Upper lobe of right lung (tissue), 1 donor: ENCODE measurements around the gene PIK3R5. TPM values are rescaled to one million over a fixed set of nuclear protein-coding genes. Genes with fewer than 3 reads are reported as not detected.
"Not testable (repeated sequence)": the region's sequence is repeated elsewhere in the genome, so short reads cannot be mapped to it uniquely, and the experiment has no call there.

Source experiments
- ATAC-seq: fragments of 200-7000 bp; cut with Tn5 transposase; one replicate; pipeline ENCODE4 v1.9.1; 2020; ENCODE audit warnings: mild to moderate bottlenecking, moderate library complexity
- DNase-seq: peaks from one replicate; pipeline ENCODE4 v3.0.0-alpha.2; 2020
- H3K27ac ChIP-seq: fragments of 200-600 bp; one replicate; pipeline ENCODE4 v1.8.0; 2022
- H3K27me3 ChIP-seq: fragments of 200-600 bp; one replicate; pipeline ENCODE4 v1.8.0; 2022; ENCODE audit warnings: mild to moderate bottlenecking
- H3K36me3 ChIP-seq: fragments of 200-600 bp; one replicate; pipeline ENCODE4 v1.8.0; 2022
- H3K4me1 ChIP-seq: fragments of 200-600 bp; one replicate; pipeline ENCODE4 v1.8.0; 2022
- H3K4me3 ChIP-seq: fragments of 200-600 bp; one replicate; pipeline ENCODE4 v1.8.0; 2022; ENCODE audit warnings: mild to moderate bottlenecking
- H3K9me3 ChIP-seq: fragments of 200-600 bp; one replicate; pipeline ENCODE4 v1.8.0; 2022
- intact Hi-C: fragments of 100-400 bp; cut with DNase I; formaldehyde crosslinking; loops from one replicate; pipeline ENCODE4 v1.11.0; 2022
- total RNA-seq: library from RNA; stranded (reverse); fragmentation: NEBNext Ultra II Directional; extraction: Animal tissue kit (Norgen Biotek cat#: 25700); gene quantifications from one replicate; pipeline ENCODE4 v1.2.1, GENCODE V29; 2021
- TF ChIP-seq, protein P1 (sequence below): fragments of 200-600 bp; IDR thresholded peaks from one replicate; pipeline ENCODE4 v1.8.0; 2022; ENCODE audit warnings: antibody characterized with exemption
- donor health status: DM: no; HTN: yes; CAD: no; lungs with severe emphysema.

Gene PIK3R5
- total RNA-seq, 1 donor from 2014 or later = 37.7 TPM

DNA sequence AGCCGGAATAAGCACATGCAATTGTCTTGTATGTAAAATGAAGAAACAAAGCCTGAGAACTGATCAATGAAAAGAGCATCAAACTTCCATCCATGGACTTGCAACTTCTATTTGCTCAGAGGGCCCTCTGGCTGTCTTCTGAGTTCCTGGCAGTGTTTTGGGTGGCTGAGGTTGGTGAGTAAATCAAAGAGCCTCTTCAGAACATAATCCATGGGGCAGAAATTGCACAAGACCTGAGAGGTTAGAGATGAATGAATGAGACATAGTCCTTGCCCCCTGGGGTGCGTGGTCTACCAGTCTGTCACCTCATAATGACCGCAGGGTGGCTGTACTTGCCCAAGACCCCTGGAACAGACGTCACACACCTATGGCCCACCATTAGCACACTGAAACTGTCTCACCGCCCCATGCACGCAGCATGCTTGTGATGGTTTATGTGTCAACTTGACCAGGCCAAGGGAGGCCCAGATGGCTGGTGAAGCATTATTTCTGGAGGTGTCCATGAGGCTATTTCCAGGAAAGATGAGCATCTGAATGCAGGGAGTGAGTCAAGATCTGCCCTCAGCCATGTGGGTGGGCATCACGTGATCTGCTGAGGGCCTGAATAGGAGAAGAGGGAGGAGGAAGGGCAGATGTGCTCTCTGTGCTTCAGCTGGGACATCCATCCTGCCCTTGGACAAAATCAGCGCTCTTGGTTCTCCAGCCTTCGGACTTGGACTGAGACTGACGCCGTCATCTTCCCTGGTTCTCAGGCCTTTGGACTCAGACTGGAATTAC lies 106.3 kb downstream of the PIK3R5 start:
- Histone ChIP-seq H3K9me3 (no peaks in the 10 kb centered on the region), H3K4me3 (no peak overlapping the region), H3K36me3 (no peaks in the 10 kb centered on the region), H3K4me1 (no peaks in the 10 kb centered on the region), H3K27me3 (peaks cover 11% of the 10 kb centered on the region), H3K27ac (no peak overlapping the region)
- peak; percentile 78 for DNase-seq
- TF ChIP-seq, protein P1, sequence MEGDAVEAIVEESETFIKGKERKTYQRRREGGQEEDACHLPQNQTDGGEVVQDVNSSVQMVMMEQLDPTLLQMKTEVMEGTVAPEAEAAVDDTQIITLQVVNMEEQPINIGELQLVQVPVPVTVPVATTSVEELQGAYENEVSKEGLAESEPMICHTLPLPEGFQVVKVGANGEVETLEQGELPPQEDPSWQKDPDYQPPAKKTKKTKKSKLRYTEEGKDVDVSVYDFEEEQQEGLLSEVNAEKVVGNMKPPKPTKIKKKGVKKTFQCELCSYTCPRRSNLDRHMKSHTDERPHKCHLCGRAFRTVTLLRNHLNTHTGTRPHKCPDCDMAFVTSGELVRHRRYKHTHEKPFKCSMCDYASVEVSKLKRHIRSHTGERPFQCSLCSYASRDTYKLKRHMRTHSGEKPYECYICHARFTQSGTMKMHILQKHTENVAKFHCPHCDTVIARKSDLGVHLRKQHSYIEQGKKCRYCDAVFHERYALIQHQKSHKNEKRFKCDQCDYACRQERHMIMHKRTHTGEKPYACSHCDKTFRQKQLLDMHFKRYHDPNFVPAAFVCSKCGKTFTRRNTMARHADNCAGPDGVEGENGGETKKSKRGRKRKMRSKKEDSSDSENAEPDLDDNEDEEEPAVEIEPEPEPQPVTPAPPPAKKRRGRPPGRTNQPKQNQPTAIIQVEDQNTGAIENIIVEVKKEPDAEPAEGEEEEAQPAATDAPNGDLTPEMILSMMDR = no peak
- peak; percentile 82 for ATAC-seq
- intact Hi-C loops = no loop called here

DNA sequence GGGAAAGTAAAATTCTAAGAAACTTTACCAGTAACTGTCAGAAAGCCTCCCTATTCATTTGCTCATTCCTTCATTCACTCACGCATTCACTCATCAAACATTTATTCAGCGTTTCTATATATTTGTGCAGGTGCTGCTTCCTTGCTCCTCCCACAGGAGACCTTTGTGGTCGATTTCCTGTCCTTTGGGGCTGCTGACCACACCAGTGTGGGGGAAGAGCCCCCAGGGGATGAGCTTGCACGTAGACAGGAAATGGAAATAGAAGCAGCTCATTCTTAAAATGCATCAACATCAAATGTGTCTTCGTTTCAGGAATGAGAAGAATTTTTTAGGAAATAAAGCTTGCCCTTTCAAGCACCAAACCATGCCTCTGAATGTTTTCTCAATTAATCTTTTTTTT lies 107.6 kb downstream of the PIK3R5 start:
- ATAC-seq (no peak), DNase-seq (no peak)
- no peaks in the 10 kb centered on the region for H3K9me3 ChIP-seq
- H3K4me1 ChIP-seq = no peaks in the 10 kb centered on the region
- H3K27ac ChIP-seq = no peak overlapping the region
- H3K36me3 ChIP-seq = no peaks in the 10 kb centered on the region
- H3K27me3 ChIP-seq = peaks cover 11% of the 10 kb centered on the region
- intact Hi-C loops = no loop called here
- TF ChIP-seq, protein P1 = no peak
- H3K4me3 ChIP-seq = no peak overlapping the region

DNA sequence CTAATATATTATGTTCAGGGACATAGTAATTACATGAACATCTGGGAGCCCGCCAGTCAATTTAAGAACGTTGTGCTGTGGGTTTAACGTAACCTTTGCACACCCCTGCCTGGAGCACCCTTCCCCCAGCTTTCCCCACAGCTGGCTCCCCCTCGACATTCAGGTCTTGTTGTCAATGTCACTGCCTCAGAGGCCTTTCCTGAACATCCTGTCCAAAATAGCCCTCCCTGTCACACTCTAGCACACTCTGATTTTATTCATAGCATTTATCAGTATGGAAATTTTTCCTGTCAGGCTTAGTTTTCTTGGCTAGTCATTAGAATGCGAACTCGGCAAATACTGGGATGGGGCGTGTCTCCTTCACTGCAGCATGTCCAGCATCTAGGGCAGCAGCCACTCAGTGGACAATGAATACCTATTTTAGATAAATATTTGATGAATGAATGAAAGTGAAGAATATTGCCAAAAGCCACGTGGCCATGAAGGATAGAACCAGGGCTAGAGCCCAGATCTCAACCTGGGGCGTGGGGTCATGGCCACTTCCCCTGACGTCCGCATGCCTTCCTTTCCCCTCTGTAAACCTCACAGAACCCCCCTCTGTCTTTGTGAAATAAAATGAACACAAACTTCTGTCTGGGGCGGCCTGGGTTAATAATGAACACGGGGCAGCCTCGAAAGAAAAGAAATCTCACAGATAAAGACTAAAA lies 108.5 kb downstream of the PIK3R5 start:
- no peaks in the 10 kb centered on the region for H3K4me1 ChIP-seq
- H3K27me3 ChIP-seq = peaks cover 14% of the 10 kb centered on the region
- DNase-seq (no peak), ATAC-seq (no peak)
- H3K36me3 ChIP-seq = no peaks in the 10 kb centered on the region
- TF ChIP-seq, protein P1 = no peak
- no peak overlapping the region for H3K4me3 ChIP-seq
- intact Hi-C loops = no loop called here
- no peak overlapping the region for H3K27ac ChIP-seq
- H3K9me3 ChIP-seq = no peaks in the 10 kb centered on the region

DNA sequence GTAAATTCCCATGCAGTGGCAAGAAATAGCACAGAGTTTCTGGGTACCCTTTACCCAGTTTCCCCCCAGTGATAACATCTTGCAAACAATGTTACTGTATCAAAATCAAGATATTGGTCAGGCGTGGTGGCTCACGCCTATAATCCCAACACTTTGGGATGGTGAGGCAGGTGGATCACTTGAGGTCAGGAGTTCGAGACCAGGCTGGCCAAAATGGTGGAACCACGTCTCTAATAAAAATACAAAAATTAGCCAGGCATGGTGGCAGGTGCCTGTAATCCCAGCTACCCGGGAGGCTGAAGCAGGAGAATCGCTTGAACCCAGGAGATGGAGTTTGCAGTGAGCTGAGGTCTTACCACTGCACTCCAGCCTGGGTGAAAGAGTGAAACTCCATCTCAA lies 109.3 kb downstream of the PIK3R5 start:
- intact Hi-C loops, H3K36me3 ChIP-seq, DNase-seq, ATAC-seq, H3K4me1 ChIP-seq, H3K9me3 ChIP-seq, H3K4me3 ChIP-seq, H3K27ac ChIP-seq: not testable (repeated sequence)
- peaks cover 16% of the 10 kb centered on the region for H3K27me3 ChIP-seq

DNA sequence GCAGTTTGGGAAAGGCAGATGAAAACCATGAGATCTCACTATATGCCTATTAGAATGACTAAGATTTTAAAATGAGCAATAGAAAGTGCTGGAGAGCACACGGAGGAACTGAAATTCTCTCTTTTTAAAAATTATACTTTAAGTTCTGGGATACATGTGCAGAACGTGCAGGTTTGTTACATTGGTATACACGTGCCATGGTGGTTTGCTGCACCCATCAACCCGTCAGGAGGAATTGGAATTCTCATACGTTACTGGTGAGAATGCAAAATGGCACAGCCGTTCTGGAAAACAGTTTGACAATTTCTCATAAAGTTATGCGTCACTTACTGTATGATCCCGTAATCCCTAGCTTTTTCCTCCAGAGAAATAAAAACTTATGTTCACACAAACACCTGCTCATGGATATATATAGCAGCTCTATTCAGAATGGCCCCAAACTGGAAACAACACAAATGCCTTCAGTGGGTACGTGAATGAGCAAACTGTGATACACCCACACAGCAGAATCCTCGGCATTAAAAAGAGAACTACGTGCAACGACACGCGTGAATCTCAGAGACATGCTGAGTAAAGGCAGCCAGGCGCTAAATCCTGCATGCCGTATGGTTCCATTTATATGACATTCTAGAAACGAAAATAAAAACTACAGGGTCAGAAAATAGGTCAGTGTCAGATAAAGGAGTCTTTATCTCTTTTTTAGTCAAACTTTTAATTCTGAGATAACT lies 109.9 kb downstream of the PIK3R5 start:
- no peak for DNase-seq
- ATAC-seq = no peak
- intact Hi-C loops = no loop called here

More for the DNA sequence above, 109.9 kb downstream of the PIK3R5 start:
- TF ChIP-seq, protein P1 = no peak
- Histone ChIP-seq H3K4me3 (no peak overlapping the region), H3K27me3 (peaks cover 16% of the 10 kb centered on the region), H3K36me3 (no peaks in the 10 kb centered on the region), H3K9me3 (no peaks in the 10 kb centered on the region), H3K27ac (no peak overlapping the region), H3K4me1 (no peaks in the 10 kb centered on the region)
